SK-N-SH (cell line): ENCODE results near the gene FAM227B. TPM values are rescaled to one million over a fixed set of nuclear protein-coding genes. Genes with fewer than 3 reads are reported as not detected.
"Not testable (repeated sequence)": the region's sequence is repeated elsewhere in the genome, so short reads cannot be mapped to it uniquely, and the experiment has no call there.

Source experiments
- CTCF ChIA-PET: fragments of 300-600, 350-600 bp; formaldehyde crosslinking; extraction: SDS; loops from one replicate; lab custom pipeline; 2021; lab: Yijun Ruan, JAX
- POLR2A ChIA-PET: fragments of 350-600 bp; sonication (Branson Sonifier 250); formaldehyde crosslinking; extraction: SDS; loops from one replicate; lab custom pipeline; 2020; ENCODE audit warnings: antibody characterized with exemption, inconsistent platforms; lab: Yijun Ruan, JAX
- DNase-seq: peaks from one replicate; pipeline ENCODE4 v3.0.0; 2012
- H2AFZ ChIP-seq: fragments of 200-600 bp; sonication (generic); 2 replicates; pipeline ENCODE4 v1.8.1; 2016; ENCODE audit warnings: antibody characterized with exemption, mild to moderate bottlenecking, low read depth
- H3F3A ChIP-seq: fragments of 200-600 bp; sonication (generic); replicated peaks from 2 replicates; pipeline ENCODE3; 2016; ENCODE audit warnings: antibody characterized with exemption, mild to moderate bottlenecking; ENCODE audit not compliant: insufficient read depth
- H3K27ac ChIP-seq, 2 experiments: fragments of 200-500 bp in 1 of 2; fragments of 200-600 bp in 1 of 2; sonication (Bioruptor generic) in 1 of 2; sonication (generic), shearing (Covaris generic) in 1 of 2; 2 replicates each; pipeline versions ENCODE4 v1.5.1 to v1.6.1; 2014 to 2016; ENCODE audit warnings: low read depth in 2 of 2, inconsistent platforms in 1 of 2, low read length in 1 of 2, mild to moderate bottlenecking in 1 of 2, mixed read lengths in 1 of 2
- H3K27me3 ChIP-seq: fragments of 200-600 bp; sonication (generic), shearing (Covaris generic); 2 replicates; pipeline ENCODE4 v1.6.1; 2016; ENCODE audit warnings: mixed run types; ENCODE audit not compliant: insufficient read depth
- H3K36me3 ChIP-seq, 2 experiments: fragments of 200-500 bp in 1 of 2; fragments of 200-600 bp in 1 of 2; sonication (Bioruptor generic) in 1 of 2; sonication (generic) in 1 of 2; replicated peaks in 1 of 2; 2 replicates each; pipeline versions ENCODE3 to v1.5.1; 2014 to 2016; ENCODE audit warnings: low read length in 1 of 2, mild to moderate bottlenecking in 1 of 2; ENCODE audit not compliant: insufficient read depth in 2 of 2, control insufficient read depth in 1 of 2
- H3K4me1 ChIP-seq, 2 experiments: fragments of 200-500 bp in 1 of 2; fragments of 200-600 bp in 1 of 2; sonication (Bioruptor generic) in 1 of 2; sonication (generic), shearing (Covaris generic) in 1 of 2; 2 replicates each; pipeline versions ENCODE4 v1.5.1 to v1.6.1; 2014 to 2016; ENCODE audit warnings: low read depth in 1 of 2, low read length in 1 of 2, mixed run types in 1 of 2; ENCODE audit not compliant: insufficient read depth in 2 of 2, control insufficient read depth in 1 of 2
- H3K4me2 ChIP-seq: fragments of 200-600 bp; sonication (generic), shearing (Covaris generic); 2 replicates; pipeline ENCODE4 v1.6.1; 2017; ENCODE audit warnings: mixed run types
- H3K4me3 ChIP-seq, 2 experiments: fragments of 200-500 bp in 1 of 2; fragments of 200-600 bp in 1 of 2; sonication (Bioruptor generic) in 1 of 2; sonication (generic), shearing (Covaris generic) in 1 of 2; 2 replicates each; pipeline versions ENCODE4 v1.5.1 to v1.8.1; 2014 to 2016; ENCODE audit warnings: low read depth in 2 of 2, inconsistent platforms in 1 of 2, low read length in 1 of 2, mild to moderate bottlenecking in 1 of 2, mixed read lengths in 1 of 2, moderate library complexity in 1 of 2
- H3K79me2 ChIP-seq: fragments of 200-600 bp; sonication (generic); 2 replicates; pipeline ENCODE4 v1.8.1; 2017; ENCODE audit warnings: mild to moderate bottlenecking; ENCODE audit not compliant: insufficient read depth
- H3K9ac ChIP-seq: fragments of 200-600 bp; sonication (generic); 2 replicates; pipeline ENCODE4 v1.6.1; 2017; ENCODE audit warnings: mixed run types
- H3K9me2 ChIP-seq: fragments of 200-600 bp; sonication (generic); 2 replicates; pipeline ENCODE4 v1.6.1; 2017; ENCODE audit warnings: mixed run types
- H3K9me3 ChIP-seq: fragments of 200-600 bp; sonication (generic); 2 replicates; pipeline ENCODE4 v1.6.1; 2017; ENCODE audit warnings: mixed run types, mild to moderate bottlenecking, moderate library complexity
- H4K20me1 ChIP-seq: fragments of 200-600 bp; sonication (generic); 2 replicates; pipeline ENCODE4 v1.6.1; 2017; ENCODE audit warnings: mild to moderate bottlenecking, mixed run types; ENCODE audit not compliant: insufficient read depth
- ELF1 ChIP-seq: IDR thresholded peaks from 2 replicates; pipeline ENCODE4 v1.4.0; 2012
- EP300 ChIP-seq, 2 experiments: IDR thresholded peaks; 2 replicates each; pipeline versions ENCODE4 v1.4.0 to v1.6.1; 2012; ENCODE audit warnings: borderline replicate concordance in 1 of 2, low read depth in 1 of 2, low read length in 1 of 2
- EZH2phosphoT487 ChIP-seq: fragments of 200-600 bp; sonication (generic); IDR thresholded peaks from 2 replicates; pipeline ENCODE4 v1.6.1; 2017; ENCODE audit warnings: low read depth, mixed run types, mild to moderate bottlenecking, antibody characterized with exemption, moderate library complexity, borderline replicate concordance
- FOXJ3 ChIP-seq: sonication (generic); formaldehyde crosslinking; IDR thresholded peaks from 2 replicates; pipeline ENCODE4 v1.5.1; 2020; ENCODE audit warnings: mild to moderate bottlenecking, missing genetic modification reagents
- GABPA ChIP-seq: IDR thresholded peaks from 2 replicates; pipeline ENCODE4 v1.4.0; 2012; ENCODE audit warnings: low read depth, mild to moderate bottlenecking
- JUND ChIP-seq: IDR thresholded peaks from 2 replicates; pipeline ENCODE4 v1.4.0; 2012
- MEF2A ChIP-seq: IDR thresholded peaks from 2 replicates; pipeline ENCODE4 v1.4.0; 2012; ENCODE audit warnings: low read depth, borderline replicate concordance
- MXI1 ChIP-seq: IDR thresholded peaks from 2 replicates; pipeline ENCODE4 v1.6.1; 2012; ENCODE audit warnings: mild to moderate bottlenecking, low read depth, low read length, improper control_type of control experiment
- NFIC ChIP-seq: IDR thresholded peaks from 2 replicates; pipeline ENCODE4 v1.4.0; 2012; ENCODE audit warnings: borderline replicate concordance
- RFX5 ChIP-seq: IDR thresholded peaks from 2 replicates; pipeline ENCODE4 v1.6.1; 2012; ENCODE audit warnings: mild to moderate bottlenecking, improper control_type of control experiment, low read length
- RXRA ChIP-seq: IDR thresholded peaks from 2 replicates; pipeline ENCODE4 v1.4.0; 2012; ENCODE audit warnings: low read depth, mild to moderate bottlenecking, borderline replicate concordance
- TEAD4 ChIP-seq: IDR thresholded peaks from 2 replicates; pipeline ENCODE4 v1.4.0; 2012; ENCODE audit warnings: mild to moderate bottlenecking, borderline replicate concordance; ENCODE audit not compliant: insufficient read depth
- WGBS: methylation state at CpG from one replicate; pipeline ENCODE4 v1.1.6; 2017; ENCODE audit warnings: low lambda C conversion rate; 5-methylcytosine and 5-hydroxymethylcytosine counted together
- polyA plus RNA-seq, 3 experiments: library from polyadenylated mRNA; depleted of rRNA; stranded (reverse); fragments of >200 nt; gene quantifications; 2 replicates each; pipeline ENCODE4 v1.2.3, GENCODE V29; 2012
- TF ChIP-seq, protein P1 (sequence below): fragments of 200-600 bp; sonication (generic); IDR thresholded peaks from 2 replicates; pipeline ENCODE4 v1.6.1; 2017; ENCODE audit warnings: antibody characterized with exemption, mild to moderate bottlenecking, moderate library complexity
- TF ChIP-seq, protein P2 (sequence below): IDR thresholded peaks from 2 replicates; pipeline ENCODE4 v1.4.0; 2012; ENCODE audit warnings: low read depth, borderline replicate concordance

FAM227B gene
- polyA plus RNA-seq, 1 of the 3 experiments (the other 2 are of a cell fraction), result 4.4 TPM

DNA sequence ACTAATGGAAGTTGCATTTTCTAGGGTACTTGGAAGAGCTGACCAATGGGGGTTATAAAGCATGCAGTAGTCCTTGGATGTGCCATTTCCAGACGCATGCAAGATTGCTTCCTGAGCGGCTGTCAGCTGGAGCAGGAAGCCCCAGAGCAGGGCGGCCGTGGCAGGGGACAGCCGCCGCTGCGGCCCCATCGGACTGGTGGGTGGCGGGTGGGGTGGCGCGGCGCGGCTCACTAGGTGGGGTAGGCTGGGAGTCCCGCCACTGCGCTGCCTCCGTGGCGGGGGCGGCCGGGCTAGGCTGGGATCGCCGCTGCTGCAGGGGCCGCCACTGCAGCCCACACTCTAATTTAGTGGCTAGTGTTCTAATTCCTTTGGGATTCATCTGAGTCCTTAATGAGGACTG, 254.1 kb downstream of the FAM227B start:
- Histone ChIP-seq H3K4me2 (no peak overlapping the region), H3K4me1 (no peaks in the 10 kb centered on the region)
- CTCF ChIA-PET, result no interaction called here

DNA sequence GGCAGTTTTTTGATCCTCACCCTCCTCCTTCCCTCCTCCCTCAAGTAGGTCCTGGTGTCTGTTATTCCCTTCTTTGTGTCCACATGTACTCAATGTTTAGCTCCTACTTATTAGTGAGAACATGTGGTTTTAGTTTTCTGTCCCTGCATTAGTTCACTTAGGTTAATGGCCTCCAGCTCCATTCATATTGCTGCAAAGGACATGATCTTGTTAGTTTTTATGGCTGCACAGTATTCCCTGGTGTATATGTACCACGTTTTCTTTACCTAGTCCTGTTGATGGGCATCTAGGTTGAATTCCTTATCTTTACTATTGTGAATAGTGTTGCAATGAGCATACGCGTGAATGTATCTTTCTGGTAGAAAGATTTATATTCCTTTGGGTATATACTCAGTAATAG, 259.2 kb downstream of the FAM227B start:
- Histone ChIP-seq H2AFZ (no peak overlapping the region), H3K9ac (no peak overlapping the region), H3K9me2 (no peaks in the 10 kb centered on the region), H3K79me2 (no peaks in the 10 kb centered on the region), H3K4me3 (no peak overlapping the region), H3K4me1 (no peaks in the 10 kb centered on the region), H3K4me2 (no peak overlapping the region), H4K20me1 (no peaks in the 10 kb centered on the region), H3F3A (no peaks in the 10 kb centered on the region), H3K36me3 (no peaks in the 10 kb centered on the region)
- WGBS, result 66% methylated on average over 3 of the region's 3 CpGs
- POLR2A ChIA-PET, result no interaction called here
- TF ChIP-seq EZH2phosphoT487 (no peak), GABPA (no peak), MEF2A (no peak), RFX5 (no peak), MXI1 (no peak), ELF1 (no peak), RXRA (no peak), FOXJ3 (CRISPR knock-in tag) (no peak)
- TF ChIP-seq, protein P1, sequence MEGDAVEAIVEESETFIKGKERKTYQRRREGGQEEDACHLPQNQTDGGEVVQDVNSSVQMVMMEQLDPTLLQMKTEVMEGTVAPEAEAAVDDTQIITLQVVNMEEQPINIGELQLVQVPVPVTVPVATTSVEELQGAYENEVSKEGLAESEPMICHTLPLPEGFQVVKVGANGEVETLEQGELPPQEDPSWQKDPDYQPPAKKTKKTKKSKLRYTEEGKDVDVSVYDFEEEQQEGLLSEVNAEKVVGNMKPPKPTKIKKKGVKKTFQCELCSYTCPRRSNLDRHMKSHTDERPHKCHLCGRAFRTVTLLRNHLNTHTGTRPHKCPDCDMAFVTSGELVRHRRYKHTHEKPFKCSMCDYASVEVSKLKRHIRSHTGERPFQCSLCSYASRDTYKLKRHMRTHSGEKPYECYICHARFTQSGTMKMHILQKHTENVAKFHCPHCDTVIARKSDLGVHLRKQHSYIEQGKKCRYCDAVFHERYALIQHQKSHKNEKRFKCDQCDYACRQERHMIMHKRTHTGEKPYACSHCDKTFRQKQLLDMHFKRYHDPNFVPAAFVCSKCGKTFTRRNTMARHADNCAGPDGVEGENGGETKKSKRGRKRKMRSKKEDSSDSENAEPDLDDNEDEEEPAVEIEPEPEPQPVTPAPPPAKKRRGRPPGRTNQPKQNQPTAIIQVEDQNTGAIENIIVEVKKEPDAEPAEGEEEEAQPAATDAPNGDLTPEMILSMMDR, result no peak
- TF ChIP-seq, all 33 proteins: peak for 0
- Histone ChIP-seq H3K27me3 (no peaks in the 10 kb centered on the region), H3K9me3 (no peaks in the 10 kb centered on the region), H3K27ac (no peak overlapping the region)
- DNase-seq, result no peak
- CTCF ChIA-PET, result no interaction called here

More for the DNA sequence above, 254.1 kb downstream of the FAM227B start:
- Histone ChIP-seq H3F3A (no peaks in the 10 kb centered on the region), H3K4me3 (no peak overlapping the region), H3K27ac (no peak overlapping the region), H3K9ac (no peak overlapping the region), H3K79me2 (no peaks in the 10 kb centered on the region), H3K27me3 (no peaks in the 10 kb centered on the region), H3K9me2 (no peaks in the 10 kb centered on the region; the same call in 1 of the 2 replicates), H3K9me3 (no peaks in the 10 kb centered on the region), H2AFZ (no peak overlapping the region), H3K36me3 (no peaks in the 10 kb centered on the region), H4K20me1 (no peaks in the 10 kb centered on the region)
- WGBS, result 90% methylated on average over 9 of the region's 22 CpGs
- no peak for TF ChIP-seq JUND
- no peak for TF ChIP-seq EP300 (IDR thresholded peaks at IDR 0.05; ENCODE audit: borderline replicate concordance in 1 of 2, low read depth in 1 of 2, low read length in 1 of 2)
- TF ChIP-seq, protein P2, sequence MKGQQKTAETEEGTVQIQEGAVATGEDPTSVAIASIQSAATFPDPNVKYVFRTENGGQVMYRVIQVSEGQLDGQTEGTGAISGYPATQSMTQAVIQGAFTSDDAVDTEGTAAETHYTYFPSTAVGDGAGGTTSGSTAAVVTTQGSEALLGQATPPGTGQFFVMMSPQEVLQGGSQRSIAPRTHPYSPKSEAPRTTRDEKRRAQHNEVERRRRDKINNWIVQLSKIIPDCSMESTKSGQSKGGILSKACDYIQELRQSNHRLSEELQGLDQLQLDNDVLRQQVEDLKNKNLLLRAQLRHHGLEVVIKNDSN, result no peak
- no peak for TF ChIP-seq NFIC
- TF ChIP-seq MEF2A, result no peak
- TF ChIP-seq TEAD4, result no peak
- DNase-seq, result no peak
- POLR2A ChIA-PET, result no interaction called here

DNA sequence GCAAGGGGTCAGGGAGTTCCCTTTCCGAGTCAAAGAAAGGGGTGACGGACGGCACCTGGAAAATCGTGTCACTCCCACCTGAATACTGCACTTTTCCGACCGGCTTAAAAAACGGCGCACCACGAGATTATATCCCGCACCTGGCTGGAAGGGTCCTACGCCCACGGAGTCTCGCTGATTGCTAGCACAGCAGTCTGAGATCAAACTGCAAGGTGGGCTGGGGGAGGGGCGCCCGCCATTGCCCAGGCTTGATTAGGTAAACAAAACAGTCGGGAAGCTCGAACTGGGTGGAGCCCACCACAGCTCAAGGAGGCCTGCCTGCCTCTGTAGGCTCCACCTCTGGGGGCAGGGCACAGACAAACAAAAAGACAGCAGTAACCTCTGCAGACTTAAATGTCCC, 266.2 kb downstream of the FAM227B start:
- H4K20me1 ChIP-seq, H3K27ac ChIP-seq, H3K27me3 ChIP-seq, H3K9ac ChIP-seq, H3K36me3 ChIP-seq, H3K79me2 ChIP-seq, CTCF ChIA-PET, DNase-seq, H3K4me3 ChIP-seq, H2AFZ ChIP-seq, H3K9me2 ChIP-seq, H3K4me1 ChIP-seq, H3K4me2 ChIP-seq, POLR2A ChIA-PET, H3F3A ChIP-seq, H3K9me3 ChIP-seq: not testable (repeated sequence)
- 95% methylated on average over 14 of the region's 17 CpGs for WGBS
